Ureter (tissue), 1 donor: ENCODE measurements around the gene PRKN. TPM values are rescaled to one million over a fixed set of nuclear protein-coding genes. Genes with fewer than 3 reads are reported as not detected.

ENCODE experiments used
- DNase-seq: peaks from one replicate; pipeline ENCODE4 v3.0.0-alpha.2; 2020; ENCODE audit warnings: low spot score
- total RNA-seq: library from RNA; stranded (reverse); gene quantifications from one replicate; pipeline ENCODE4 v1.2.4, GENCODE V29; 2023
- donor health status: DM: yes; HTN: yes; CAD: no.

PRKN gene
- total RNA-seq, 1 donor from 2014 or later = 12.1 TPM

- no peak for DNase-seq
Observed at GRCh38 chr6:162184465-162184864, 543.1 kb downstream of the PRKN start.

- no peak for DNase-seq
Observed at GRCh38 chr6:162181741-162182401, 545.7 kb downstream of the PRKN start.

GRCh38 chr6:162181111-162181510 lies 546.5 kb downstream of the PRKN start:
- no peak for DNase-seq

- no peak for DNase-seq
Observed at GRCh38 chr6:162179196-162179951, 548.2 kb downstream of the PRKN start.

- DNase-seq = no peak
Observed at GRCh38 chr6:162178666-162179065, 548.9 kb downstream of the PRKN start.

GRCh38 chr6:162178266-162178665 lies 549.3 kb downstream of the PRKN start:
- no peak for DNase-seq

GRCh38 chr6:162177746-162178145 lies 549.8 kb downstream of the PRKN start:
- DNase-seq = no peak

- DNase-seq = no peak
Observed at GRCh38 chr6:162173466-162173865, 554.1 kb downstream of the PRKN start.

- DNase-seq = no peak
Observed at GRCh38 chr6:162165479-162165878, 562.1 kb downstream of the PRKN start.

- DNase-seq = no peak
Observed at GRCh38 chr6:162157167-162157870, 570.2 kb downstream of the PRKN start.

GRCh38 chr6:162156146-162156545 lies 571.4 kb downstream of the PRKN start:
- DNase-seq = no peak

GRCh38 chr6:162154930-162155329 lies 572.6 kb downstream of the PRKN start:
- DNase-seq = no peak

- no peak for DNase-seq
Observed at GRCh38 chr6:162154001-162154400, 573.6 kb downstream of the PRKN start.

GRCh38 chr6:162153120-162153519 lies 574.4 kb downstream of the PRKN start:
- no peak for DNase-seq

GRCh38 chr6:162151021-162151665 lies 576.4 kb downstream of the PRKN start:
- DNase-seq = no peak

GRCh38 chr6:162150295-162150694 lies 577.3 kb downstream of the PRKN start:
- no peak for DNase-seq

- DNase-seq = no peak
Observed at GRCh38 chr6:162149786-162150185, 577.8 kb downstream of the PRKN start.

GRCh38 chr6:162147805-162148204 lies 579.8 kb downstream of the PRKN start:
- no peak for DNase-seq

- no peak for DNase-seq
Observed at GRCh38 chr6:162147281-162147680, 580.3 kb downstream of the PRKN start.

GRCh38 chr6:162140251-162140852 lies 587.2 kb downstream of the PRKN start:
- no peak for DNase-seq

GRCh38 chr6:162125659-162126058 lies 601.9 kb downstream of the PRKN start:
- no peak for DNase-seq
